KMS-11 (cell line): ENCODE data around the gene IFFO2.

ENCODE experiments used
- H2AFZ ChIP-seq: fragments of 200-600 bp; sonication (generic); 2 replicates; pipeline ENCODE4 v1.6.1; 2016; ENCODE audit warnings: antibody characterized with exemption, mixed run types, low read depth
- H3K27ac ChIP-seq: fragments of 200-600 bp; sonication (generic); 2 replicates; pipeline ENCODE4 v1.6.1; 2016; ENCODE audit warnings: mild to moderate bottlenecking, mixed run types
- H3K27me3 ChIP-seq: fragments of 200-600 bp; sonication (generic); 2 replicates; pipeline ENCODE4 v1.6.1; 2017; ENCODE audit warnings: mild to moderate bottlenecking, low read depth, mixed run types, moderate library complexity; ENCODE audit not compliant: insufficient read depth
- H3K36me3 ChIP-seq: fragments of 200-600 bp; sonication (generic); 2 replicates; pipeline ENCODE4 v1.6.1; 2017; ENCODE audit warnings: mild to moderate bottlenecking, mixed run types; ENCODE audit not compliant: insufficient read depth
- H3K4me1 ChIP-seq: fragments of 200-600 bp; sonication (generic); 2 replicates; pipeline ENCODE4 v1.6.1; 2016; ENCODE audit warnings: mild to moderate bottlenecking, low read depth, mixed run types; ENCODE audit not compliant: poor library complexity, severe bottlenecking
- H3K4me2 ChIP-seq: fragments of 200-600 bp; sonication (generic); 2 replicates; pipeline ENCODE4 v1.7.0; 2016; ENCODE audit warnings: mild to moderate bottlenecking, mixed run types
- H3K4me3 ChIP-seq: fragments of 200-600 bp; sonication (generic); IDR thresholded peaks from 2 replicates; pipeline ENCODE4 v1.6.1; 2017; ENCODE audit warnings: low read depth, low read length, mixed read lengths; ENCODE audit not compliant: insufficient read depth
- H3K79me2 ChIP-seq: fragments of 200-600 bp; sonication (generic); 2 replicates; pipeline ENCODE4 v1.6.1; 2016; ENCODE audit warnings: low read depth, mixed run types; ENCODE audit not compliant: insufficient read depth
- H3K9ac ChIP-seq: fragments of 200-600 bp; sonication (generic); 2 replicates; pipeline ENCODE4 v1.6.1; 2016; ENCODE audit warnings: mild to moderate bottlenecking, mixed run types
- H4K20me1 ChIP-seq: fragments of 200-600 bp; sonication (generic); 2 replicates; pipeline ENCODE4 v1.6.1; 2016; ENCODE audit warnings: mild to moderate bottlenecking, mixed run types; ENCODE audit not compliant: insufficient read depth
- CTCF ChIP-seq: fragments of 200-600 bp; sonication (generic); conservative IDR thresholded peaks from 2 replicates; pipeline ENCODE4 v1.6.1; 2017; ENCODE audit warnings: low read depth, mild to moderate bottlenecking, antibody characterized with exemption, low read length, moderate library complexity, mixed read lengths

IFFO2 gene

GRCh38 chr1:18886003-18886335, 70.5 kb downstream of the IFFO2 start:
- no peak for TF ChIP-seq CTCF
- Histone ChIP-seq H3K9ac (no peak overlapping the region), H3K27ac (no peak overlapping the region), H3K36me3 (no peaks in the 10 kb centered on the region), H3K4me1 (no peaks in the 10 kb centered on the region), H3K79me2 (no peaks in the 10 kb centered on the region), H4K20me1 (no peaks in the 10 kb centered on the region), H2AFZ (no peak overlapping the region), H3K4me2 (no peak overlapping the region), H3K4me3 (no peak overlapping the region), H3K27me3 (peaks cover 12% of the 10 kb centered on the region; the same call in 1 of the 2 replicates)

DNA sequence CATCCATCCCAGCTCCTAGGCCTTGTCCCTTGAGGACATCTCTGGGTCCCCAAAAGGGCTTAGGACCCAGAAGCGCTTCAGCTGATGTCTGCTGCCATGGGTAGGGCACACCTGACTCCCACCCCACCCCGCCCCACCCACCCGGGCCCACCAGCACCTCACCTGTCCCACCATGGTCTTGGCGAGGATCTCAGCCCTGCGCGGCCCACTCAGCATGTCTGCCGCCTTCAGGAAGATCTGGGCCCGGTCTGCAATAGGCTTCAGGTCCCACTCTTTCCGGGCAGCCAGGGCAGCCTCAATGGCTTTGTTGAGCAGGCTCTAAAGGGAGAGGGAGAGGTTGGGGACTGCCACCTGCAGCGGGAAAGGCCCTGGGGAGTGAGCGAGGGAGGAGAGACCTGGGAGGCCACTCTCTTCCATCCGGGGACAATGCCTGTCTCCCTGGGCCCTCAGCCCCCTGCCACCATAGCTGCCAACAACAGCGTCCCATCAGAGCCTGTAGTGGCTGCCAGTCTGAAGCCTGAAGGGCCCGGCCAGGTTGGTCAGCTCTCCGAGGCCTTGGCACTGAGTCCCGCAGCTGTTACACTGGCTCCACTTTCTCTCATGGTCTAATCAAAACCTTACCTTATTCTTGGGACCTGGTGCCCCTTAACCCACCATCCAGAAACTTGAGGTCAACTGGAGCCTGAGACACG, 71.0 kb downstream of the IFFO2 start:
- Histone ChIP-seq H3K36me3 (no peaks in the 10 kb centered on the region), H3K4me3 (no peak overlapping the region), H3K4me1 (no peaks in the 10 kb centered on the region), H3K4me2 (no peak overlapping the region), H3K9ac (no peak overlapping the region), H4K20me1 (no peaks in the 10 kb centered on the region), H2AFZ (no peak overlapping the region), H3K27me3 (peaks cover 11% of the 10 kb centered on the region; the same call in 1 of the 2 replicates), H3K27ac (no peak overlapping the region), H3K79me2 (no peaks in the 10 kb centered on the region)
- TF ChIP-seq CTCF, result no peak

DNA sequence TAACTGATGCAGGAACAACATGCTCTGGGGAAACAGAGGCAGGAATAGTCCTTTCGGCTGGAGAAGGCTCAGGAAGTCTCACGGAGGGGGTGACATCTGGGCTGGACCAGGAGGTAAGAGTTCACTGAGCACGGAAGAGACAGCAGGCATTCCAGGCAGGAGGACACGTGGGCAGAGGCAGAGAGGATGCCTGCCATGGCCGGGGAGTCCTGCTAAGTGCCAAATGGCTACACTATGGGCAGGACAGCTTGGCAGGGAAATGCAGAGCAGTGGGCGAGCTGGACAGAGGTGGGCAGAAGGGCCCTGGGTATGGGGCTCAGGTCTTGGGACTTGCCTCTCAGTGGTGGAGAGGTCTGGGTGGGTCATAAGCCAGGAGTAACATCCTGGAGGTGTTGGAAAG, 71.7 kb downstream of the IFFO2 start:
- Histone ChIP-seq H3K27me3 (peaks cover 6% of the 10 kb centered on the region; the same call in 1 of the 2 replicates), H3K4me1 (no peaks in the 10 kb centered on the region), H2AFZ (no peak overlapping the region), H3K4me3 (no peak overlapping the region), H3K9ac (no peak overlapping the region), H3K4me2 (no peak overlapping the region), H3K79me2 (no peaks in the 10 kb centered on the region), H3K36me3 (no peaks in the 10 kb centered on the region), H3K27ac (no peak overlapping the region), H4K20me1 (no peaks in the 10 kb centered on the region)
- TF ChIP-seq CTCF, result no peak

- peak; percentile 46; the same call in 1 of the 2 replicates for TF ChIP-seq CTCF
- Histone ChIP-seq H3K4me3 (no peak overlapping the region), H2AFZ (no peak overlapping the region), H3K79me2 (no peaks in the 10 kb centered on the region), H3K36me3 (no peaks in the 10 kb centered on the region), H3K4me1 (no peaks in the 10 kb centered on the region), H3K9ac (no peak overlapping the region), H3K27me3 (peaks cover 6% of the 10 kb centered on the region; the same call in 1 of the 2 replicates), H3K27ac (no peak overlapping the region), H4K20me1 (no peaks in the 10 kb centered on the region), H3K4me2 (no peak overlapping the region)
Measured at GRCh38 chr1:18884419-18884717, 72.1 kb downstream of the IFFO2 start.
